Neuron (in vitro differentiated cells): ENCODE results near the gene DOCK2.
"Not testable (repeated sequence)": the region's sequence is repeated elsewhere in the genome, so short reads cannot be mapped to it uniquely, and the experiment has no call there.

Experiments
- H2AFZ ChIP-seq: one replicate; pipeline ENCODE4 v1.6.1; 2013; ENCODE audit warnings: low read depth, mild to moderate bottlenecking, inconsistent platforms, low read length, moderate library complexity
- H3K27me3 ChIP-seq: one replicate; pipeline ENCODE4 v1.6.1; 2013; ENCODE audit warnings: low read length; ENCODE audit not compliant: insufficient read depth
- H3K36me3 ChIP-seq: one replicate; pipeline ENCODE4 v1.6.1; 2013; ENCODE audit warnings: low read length; ENCODE audit not compliant: insufficient read depth
- H3K4me1 ChIP-seq: one replicate; pipeline ENCODE4 v1.6.1; 2013; ENCODE audit warnings: low read length; ENCODE audit not compliant: insufficient read depth
- H3K4me3 ChIP-seq: 2 replicates; pipeline ENCODE4 v1.5.1; 2013; ENCODE audit warnings: mild to moderate bottlenecking, low read length, moderate library complexity
- H3K9me3 ChIP-seq: one replicate; pipeline ENCODE4 v1.6.1; 2013; ENCODE audit warnings: low read length

Gene DOCK2

GRCh38 chr5:169745441-169746146 is 108.5 kb downstream of the DOCK2 start:
- Histone ChIP-seq H3K27me3 (peaks cover 5% of the 10 kb centered on the region), H3K9me3 (no peaks in the 10 kb centered on the region), H3K36me3 (no peaks in the 10 kb centered on the region), H3K4me1 (no peaks in the 10 kb centered on the region), H2AFZ (no peak overlapping the region), H3K4me3 (no peak overlapping the region)

- H3K36me3 ChIP-seq, result no peaks in the 10 kb centered on the region
- no peak overlapping the region for H2AFZ ChIP-seq
- H3K9me3 ChIP-seq, result no peaks in the 10 kb centered on the region
- H3K27me3 ChIP-seq, result peaks cover 5% of the 10 kb centered on the region
- H3K4me3 ChIP-seq, result no peak overlapping the region
- H3K4me1 ChIP-seq, result no peaks in the 10 kb centered on the region
These were observed 109.1 kb downstream of the DOCK2 start for GRCh38 chr5:169746147-169746694.

DNA sequence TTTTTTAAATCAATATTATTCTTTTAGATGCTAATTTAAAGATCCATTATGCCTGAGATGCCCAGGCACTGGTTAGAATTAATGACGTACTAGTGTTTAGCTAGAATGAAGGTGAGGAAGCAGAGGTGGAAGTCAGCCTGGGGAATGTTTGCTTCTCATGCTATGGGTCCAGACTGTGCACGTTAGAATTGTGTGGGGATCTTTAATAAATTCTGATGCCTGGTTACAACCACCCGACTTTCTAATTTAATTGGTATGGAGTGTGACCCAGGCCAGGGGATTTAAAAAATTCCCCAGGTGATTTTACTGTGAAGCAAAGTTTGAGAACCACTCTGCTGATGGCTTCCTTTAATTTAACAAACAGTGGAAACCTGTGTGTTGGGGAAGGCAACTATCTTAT is 111.1 kb downstream of the DOCK2 start:
- H3K4me1 ChIP-seq, result no peaks in the 10 kb centered on the region
- H3K4me3 ChIP-seq, result no peak overlapping the region
- no peaks in the 10 kb centered on the region for H3K36me3 ChIP-seq
- no peak overlapping the region for H2AFZ ChIP-seq
- peaks cover 5% of the 10 kb centered on the region for H3K27me3 ChIP-seq
- H3K9me3 ChIP-seq, result no peaks in the 10 kb centered on the region

- H3K9me3 ChIP-seq, result no peaks in the 10 kb centered on the region
- no peaks in the 10 kb centered on the region for H3K4me1 ChIP-seq
These were observed 112.2 kb downstream of the DOCK2 start for GRCh38 chr5:169749295-169749694.

DNA sequence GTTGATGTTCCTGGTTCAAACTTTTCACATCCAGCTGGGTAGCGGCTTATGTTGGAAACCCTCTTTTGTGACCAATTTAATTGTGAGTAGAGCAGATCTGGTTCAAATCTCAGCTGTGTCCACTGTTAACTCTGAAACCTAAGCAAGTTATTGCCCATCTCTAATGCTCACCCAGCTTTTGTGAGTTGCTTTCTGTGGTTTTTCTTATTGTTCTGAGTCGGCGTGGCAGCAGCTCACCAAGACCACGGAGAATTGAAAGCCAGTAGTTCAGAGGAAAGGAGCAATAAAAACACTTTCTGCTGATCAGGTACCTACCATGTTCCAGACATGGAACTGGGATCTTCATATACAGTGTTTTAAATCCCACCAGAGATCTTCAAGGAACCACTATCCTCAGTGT is 114.4 kb downstream of the DOCK2 start:
- Histone ChIP-seq H3K27me3 (peaks cover 5% of the 10 kb centered on the region), H3K9me3 (no peaks in the 10 kb centered on the region), H3K4me1 (no peaks in the 10 kb centered on the region), H3K36me3 (no peaks in the 10 kb centered on the region), H3K4me3 (no peak overlapping the region), H2AFZ (no peak overlapping the region)

More at GRCh38 chr5:169749295-169749694, 112.2 kb downstream of the DOCK2 start:
- H3K36me3 ChIP-seq, result no peaks in the 10 kb centered on the region
- no peak overlapping the region for H3K4me3 ChIP-seq
- no peak overlapping the region for H2AFZ ChIP-seq
- H3K27me3 ChIP-seq, result peaks cover 5% of the 10 kb centered on the region

- H3K27me3 ChIP-seq, H3K36me3 ChIP-seq, H3K9me3 ChIP-seq, H3K4me1 ChIP-seq, H2AFZ ChIP-seq, H3K4me3 ChIP-seq: not testable (repeated sequence)
These were observed 115.5 kb downstream of the DOCK2 start for GRCh38 chr5:169752566-169752965.

- H2AFZ ChIP-seq, result no peak overlapping the region
- no peaks in the 10 kb centered on the region for H3K4me1 ChIP-seq
- no peaks in the 10 kb centered on the region for H3K9me3 ChIP-seq
These were observed 116.7 kb downstream of the DOCK2 start for GRCh38 chr5:169753795-169754194.

GRCh38 chr5:169754737-169755136 is 117.7 kb downstream of the DOCK2 start:
- no peak overlapping the region for H3K4me3 ChIP-seq

More at GRCh38 chr5:169753795-169754194, 116.7 kb downstream of the DOCK2 start:
- Histone ChIP-seq H3K36me3 (no peaks in the 10 kb centered on the region), H3K27me3 (no peaks in the 10 kb centered on the region), H3K4me3 (no peak overlapping the region)

GRCh38 chr5:169756071-169756765 is 119.1 kb downstream of the DOCK2 start:
- no peak overlapping the region for H2AFZ ChIP-seq
- no peak overlapping the region for H3K4me3 ChIP-seq
- no peaks in the 10 kb centered on the region for H3K36me3 ChIP-seq
- no peaks in the 10 kb centered on the region for H3K27me3 ChIP-seq
- H3K9me3 ChIP-seq, result no peaks in the 10 kb centered on the region
- H3K4me1 ChIP-seq, result no peaks in the 10 kb centered on the region

More at GRCh38 chr5:169754737-169755136, 117.7 kb downstream of the DOCK2 start:
- Histone ChIP-seq H3K27me3 (no peaks in the 10 kb centered on the region), H3K36me3 (no peaks in the 10 kb centered on the region), H2AFZ (no peak overlapping the region), H3K9me3 (no peaks in the 10 kb centered on the region), H3K4me1 (no peaks in the 10 kb centered on the region)

GRCh38 chr5:169757016-169757415 is 119.9 kb downstream of the DOCK2 start:
- peaks cover under 1% of the 10 kb centered on the region for H3K4me1 ChIP-seq
- no peaks in the 10 kb centered on the region for H3K27me3 ChIP-seq
- H3K36me3 ChIP-seq, result no peaks in the 10 kb centered on the region
- no peaks in the 10 kb centered on the region for H3K9me3 ChIP-seq
- no peak overlapping the region for H2AFZ ChIP-seq
- H3K4me3 ChIP-seq, result no peak overlapping the region

DNA sequence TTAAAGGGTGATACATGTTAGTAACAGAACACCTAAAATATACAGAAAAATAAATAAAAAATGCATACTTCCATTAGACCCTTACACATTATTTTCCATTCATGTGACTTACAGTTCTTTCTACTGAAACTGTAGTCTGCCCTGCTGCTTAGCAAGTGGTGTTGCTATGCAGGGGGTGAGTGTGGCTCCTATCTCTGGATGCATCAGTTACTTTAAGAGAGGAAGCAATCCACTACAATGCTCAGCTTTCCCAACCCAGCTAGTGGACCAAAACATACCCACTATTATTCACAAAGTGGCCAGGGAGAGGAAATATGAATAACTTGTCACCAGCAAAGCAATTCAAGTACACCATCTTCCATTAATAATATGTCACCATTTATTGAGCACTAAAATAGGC is 121.8 kb downstream of the DOCK2 start:
- Histone ChIP-seq H3K4me1 (peaks cover 17% of the 10 kb centered on the region), H2AFZ (no peak overlapping the region), H3K36me3 (no peaks in the 10 kb centered on the region), H3K9me3 (no peaks in the 10 kb centered on the region), H3K4me3 (no peak overlapping the region), H3K27me3 (no peaks in the 10 kb centered on the region)

GRCh38 chr5:169760229-169760628 is 123.2 kb downstream of the DOCK2 start:
- H3K9me3 ChIP-seq, result no peaks in the 10 kb centered on the region
- H2AFZ ChIP-seq, result no peak overlapping the region
- peaks cover 17% of the 10 kb centered on the region for H3K4me1 ChIP-seq

GRCh38 chr5:169762338-169763095 is 125.4 kb downstream of the DOCK2 start:
- Histone ChIP-seq H2AFZ (no peak overlapping the region), H3K36me3 (no peaks in the 10 kb centered on the region), H3K4me1 (peaks cover 17% of the 10 kb centered on the region), H3K27me3 (no peaks in the 10 kb centered on the region), H3K9me3 (no peaks in the 10 kb centered on the region), H3K4me3 (no peak overlapping the region)

More at GRCh38 chr5:169760229-169760628, 123.2 kb downstream of the DOCK2 start:
- no peak overlapping the region for H3K4me3 ChIP-seq
- H3K36me3 ChIP-seq, result no peaks in the 10 kb centered on the region
- no peaks in the 10 kb centered on the region for H3K27me3 ChIP-seq
